IMR-90 (cell line): ENCODE measurements around the gene ALOX5AP. TPM values are rescaled to one million over a fixed set of nuclear protein-coding genes. Genes with fewer than 3 reads are reported as not detected.

Experiments used
- ATAC-seq: fragments of 200-7000 bp; cut with Tn5 transposase; 2 replicates; pipeline ENCODE4 v1.9.1; 2020; ENCODE audit warnings: low read depth, mild to moderate bottlenecking, moderate library complexity
- BruUV-seq: library from RNA; stranded (reverse); fragments of 400-500 nt; replicated peaks from 2 replicates; lab custom pipeline; 2021; lab: Mats Ljungman, UMichigan
- CTCF ChIA-PET: fragments of 300-600 bp; formaldehyde crosslinking; extraction: SDS; loops from one replicate; lab custom pipeline; 2021; ENCODE audit warnings: antibody characterized with exemption; lab: Yijun Ruan, JAX
- POLR2A ChIA-PET: fragments of 300-600 bp; sonication (Branson Sonifier 250); formaldehyde crosslinking; loops from one replicate; lab custom pipeline; 2022; ENCODE audit warnings: antibody characterized with exemption; ENCODE audit not compliant: unreplicated experiment; lab: Charles Lee
- DNase-seq: peaks from one replicate; pipeline ENCODE4 v3.0.0; 2013
- H2AFZ ChIP-seq: replicated peaks from 2 replicates; pipeline ENCODE3; 2013; ENCODE audit warnings: low read length, mild to moderate bottlenecking; ENCODE audit not compliant: poor library complexity
- H2AK5ac ChIP-seq: 2 replicates; pipeline ENCODE4 v1.6.1; 2013; ENCODE audit warnings: low read depth, low read length, inconsistent platforms
- H2AK9ac ChIP-seq: replicated peaks from 2 replicates; pipeline ENCODE3; 2013; ENCODE audit warnings: mild to moderate bottlenecking, low read depth, low read length, moderate library complexity; ENCODE audit not compliant: poor library complexity
- H2BK120ac ChIP-seq: 2 replicates; pipeline ENCODE4 v1.6.1; 2013; ENCODE audit warnings: low read depth, low read length, inconsistent platforms
- H2BK15ac ChIP-seq: 3 replicates; pipeline ENCODE4 v1.6.1; 2013; ENCODE audit warnings: low read depth, low read length, inconsistent platforms
- H2BK20ac ChIP-seq: 2 replicates; pipeline ENCODE4 v1.6.1; 2013; ENCODE audit warnings: low read depth, mild to moderate bottlenecking, inconsistent platforms, low read length, moderate library complexity
- H2BK5ac ChIP-seq: 2 replicates; pipeline ENCODE4 v1.6.1; 2013; ENCODE audit warnings: mild to moderate bottlenecking, low read depth, low read length, inconsistent platforms; ENCODE audit not compliant: poor library complexity, severe bottlenecking
- H3K14ac ChIP-seq: replicated peaks from 2 replicates; pipeline ENCODE4 v1.6.1; 2013; ENCODE audit warnings: low read depth, low read length, inconsistent platforms
- H3K18ac ChIP-seq: 2 replicates; pipeline ENCODE4 v1.6.1; 2013; ENCODE audit warnings: low read depth, low read length, control low read depth
- H3K23ac ChIP-seq: 2 replicates; pipeline ENCODE4 v1.6.1; 2013; ENCODE audit warnings: low read depth, low read length, inconsistent platforms
- H3K27ac ChIP-seq: 2 replicates; pipeline ENCODE4 v1.5.1; 2013; ENCODE audit warnings: mild to moderate bottlenecking, control low read depth, low read length; ENCODE audit not compliant: insufficient read depth
- H3K27me3 ChIP-seq: 2 replicates; pipeline ENCODE4 v1.6.1; 2013; ENCODE audit warnings: low read length; ENCODE audit not compliant: control insufficient read depth, insufficient read depth
- H3K36me3 ChIP-seq: 2 replicates; pipeline ENCODE4 v1.6.1; 2013; ENCODE audit warnings: low read length, mixed read lengths; ENCODE audit not compliant: control insufficient read depth, insufficient read depth
- H3K4ac ChIP-seq: 2 replicates; pipeline ENCODE4 v1.6.1; 2013; ENCODE audit warnings: low read depth, low read length, inconsistent platforms
- H3K4me1 ChIP-seq: 2 replicates; pipeline ENCODE4 v1.6.1; 2013; ENCODE audit warnings: low read length, mixed read lengths; ENCODE audit not compliant: control insufficient read depth, insufficient read depth
- H3K4me2 ChIP-seq: 2 replicates; pipeline ENCODE4 v1.6.1; 2013; ENCODE audit warnings: low read depth, mild to moderate bottlenecking, control low read depth, low read length, moderate library complexity
- H3K4me3 ChIP-seq: 2 replicates; pipeline ENCODE4 v1.5.1; 2013; ENCODE audit warnings: low read depth, mild to moderate bottlenecking, control low read depth, low read length, moderate library complexity; ENCODE audit not compliant: insufficient read depth
- H3K56ac ChIP-seq: 2 replicates; pipeline ENCODE4 v1.6.1; 2013; ENCODE audit warnings: low read length, inconsistent platforms; ENCODE audit not compliant: insufficient read depth; ENCODE audit errors: extremely low read depth
- H3K79me1 ChIP-seq, 2 experiments: 2 replicates each; pipeline ENCODE4 v1.6.1; 2013; ENCODE audit warnings: low read length in 2 of 2, inconsistent platforms in 1 of 2, low read depth in 1 of 2
- H3K9ac ChIP-seq: 2 replicates; pipeline ENCODE4 v1.6.1; 2013; ENCODE audit warnings: low read depth, low read length, control low read depth
- H3K9me1 ChIP-seq: 2 replicates; pipeline ENCODE4 v1.6.1; 2013; ENCODE audit warnings: low read length, inconsistent platforms; ENCODE audit not compliant: insufficient read depth
- H3K9me3 ChIP-seq: 2 replicates; pipeline ENCODE4 v1.6.1; 2013; ENCODE audit warnings: low read length; ENCODE audit not compliant: control insufficient read depth, insufficient read depth
- H4K20me1 ChIP-seq: 2 replicates; pipeline ENCODE4 v1.6.1; 2013; ENCODE audit warnings: low read length, inconsistent platforms; ENCODE audit not compliant: insufficient read depth
- H4K5ac ChIP-seq: 2 replicates; pipeline ENCODE4 v1.6.1; 2013; ENCODE audit warnings: mild to moderate bottlenecking, low read depth, low read length, control low read depth
- H4K8ac ChIP-seq, 2 experiments: 2 replicates each; pipeline ENCODE4 v1.6.1; 2013; ENCODE audit warnings: low read depth in 2 of 2, low read length in 2 of 2, control low read depth in 1 of 2, inconsistent platforms in 1 of 2
- H4K91ac ChIP-seq: 2 replicates; pipeline ENCODE4 v1.6.1; 2013; ENCODE audit warnings: low read depth, low read length, inconsistent platforms; ENCODE audit not compliant: insufficient read depth
- BHLHE40 ChIP-seq: fragments of 150-350 bp; IDR thresholded peaks from 2 replicates; pipeline ENCODE4 v1.6.1; 2016; ENCODE audit warnings: mild to moderate bottlenecking, low read depth, low read length
- CEBPB ChIP-seq: IDR thresholded peaks from 2 replicates; pipeline ENCODE4 v1.6.1; 2012; ENCODE audit warnings: low read depth, low read length, improper control_type of control experiment
- CHD1 ChIP-seq: IDR thresholded peaks from 2 replicates; pipeline ENCODE4 v1.6.1; 2012; ENCODE audit warnings: low read depth, low read length, improper control_type of control experiment
- ELK1 ChIP-seq: fragments of 150-350 bp; IDR thresholded peaks from 2 replicates; pipeline ENCODE4 v1.6.1; 2016; ENCODE audit warnings: low read depth, mild to moderate bottlenecking, low read length, moderate library complexity, borderline replicate concordance
- FOS ChIP-seq: fragments of 150-350 bp; IDR thresholded peaks from 2 replicates; pipeline ENCODE4 v1.6.1; 2016; ENCODE audit warnings: low read depth, low read length
- MAFK ChIP-seq: IDR thresholded peaks from 2 replicates; pipeline ENCODE4 v1.6.1; 2012; ENCODE audit warnings: low read depth, low read length, improper control_type of control experiment
- POLR2A ChIP-seq: IDR thresholded peaks from 2 replicates; pipeline ENCODE4 v1.6.1; 2012; ENCODE audit warnings: mild to moderate bottlenecking, low read depth, low read length
- RAD21 ChIP-seq: IDR thresholded peaks from 2 replicates; pipeline ENCODE4 v1.6.1; 2012; ENCODE audit warnings: low read length, improper control_type of control experiment
- RCOR1 ChIP-seq: IDR thresholded peaks from 2 replicates; pipeline ENCODE4 v1.6.1; 2012; ENCODE audit warnings: mild to moderate bottlenecking, low read length, improper control_type of control experiment; ENCODE audit not compliant: insufficient replicate concordance
- RFX5 ChIP-seq: IDR thresholded peaks from 2 replicates; pipeline ENCODE4 v1.8.0; 2012; ENCODE audit warnings: low read depth, mild to moderate bottlenecking, low read length, moderate library complexity
- SMC3 ChIP-seq: fragments of 150-350 bp; IDR thresholded peaks from 2 replicates; pipeline ENCODE4 v1.6.1; 2016; ENCODE audit warnings: low read depth, mild to moderate bottlenecking, antibody characterized with exemption, low read length, moderate library complexity
- WGBS, 2 experiments: methylation state at CpG; one replicate each; pipeline versions ENCODE4 v1.1.5 to v1.1.7; 2013; ENCODE audit warnings: missing lambda C conversion rate in 2 of 2; ENCODE audit not compliant: insufficient read length in 1 of 2; ENCODE audit errors: extremely low coverage in 2 of 2; 5-methylcytosine and 5-hydroxymethylcytosine counted together
- dilution Hi-C: fragments of 300-500 bp; cut with HindIII; formaldehyde crosslinking; loops from one replicate; pipeline ENCODE4 v1.14.3; 2018; ENCODE audit warnings: low sequenced_read_pairs; ENCODE audit not compliant: unreplicated experiment
- in situ Hi-C: fragments of 300-500 bp; cut with MboI; formaldehyde crosslinking; loops from 3 replicates; pipeline ENCODE4 v1.14.3; 2019; ENCODE audit warnings: low sequenced_read_pairs, inconsistent platforms, mixed read lengths
- intact Hi-C: fragments of 100-400 bp; cut with micrococcal nuclease; formaldehyde crosslinking; loops from 2 replicates; pipeline ENCODE4 v1.10.0; 2022
- polyA plus RNA-seq, 3 experiments: library from polyadenylated mRNA; depleted of rRNA; stranded (reverse); fragments of >200 nt; gene quantifications; 2 replicates each; pipeline ENCODE4 v1.2.3, GENCODE V29; 2012; ENCODE audit warnings: low replicate concordance in 1 of 3
- total RNA-seq: library from RNA; depleted of rRNA; stranded (reverse); fragments of >200 nt; gene quantifications from 2 replicates; pipeline ENCODE4 v1.2.3, GENCODE V29; 2012

Gene ALOX5AP
- total and polyA plus RNA-seq, 2 of the 4 experiments (the other 2 are of a cell fraction) = 0.62 TPM; not detected in 1

- H2BK5ac ChIP-seq = no peak overlapping the region
- no peak overlapping the region for H3K56ac ChIP-seq
- H2BK15ac ChIP-seq = no peak overlapping the region
- intact Hi-C loops (no loop called here), dilution Hi-C loops (no loop called here), in situ Hi-C loops (no loop called here)
- ChIA-PET CTCF (no interaction called here), POLR2A (no interaction called here)
- no peak overlapping the region for H4K5ac ChIP-seq
- H3K4ac ChIP-seq = no peak overlapping the region
- H3K23ac ChIP-seq = no peak overlapping the region
- no peak overlapping the region for H3K9ac ChIP-seq
- H3K18ac ChIP-seq = no peak overlapping the region
- H4K20me1 ChIP-seq = no peaks in the 10 kb centered on the region
- DNase-seq (no peak), ATAC-seq (no peak)
- H3K79me1 ChIP-seq = no peaks in the 10 kb centered on the region
- no peak overlapping the region for H3K14ac ChIP-seq
- no peak overlapping the region for H2AFZ ChIP-seq
- no peak for TF ChIP-seq ELK1
- TF ChIP-seq CEBPB = no peak
- TF ChIP-seq MAFK = no peak
- no peak for TF ChIP-seq FOS
- TF ChIP-seq BHLHE40 = no peak
- no peak for TF ChIP-seq RFX5
- no peak for TF ChIP-seq RAD21
- TF ChIP-seq SMC3 = no peak
- no peak for TF ChIP-seq CHD1
- no peak for TF ChIP-seq POLR2A
- TF ChIP-seq RCOR1 = no peak
- H4K8ac ChIP-seq = no peak overlapping the region
- WGBS, 2 experiments = 88% methylated on average over 3 of the region's 3 CpGs; no CpG with 5 or more reads in 1 of the 2 experiments
- H3K4me3 ChIP-seq = no peak overlapping the region
- no peaks in the 10 kb centered on the region for H3K36me3 ChIP-seq
- no peak overlapping the region for H4K91ac ChIP-seq
- H2BK20ac ChIP-seq = no peak overlapping the region
- BruUV-seq = no TSS peak
- peaks cover 8% of the 10 kb centered on the region; the same call in 1 of the 2 replicates for H3K9me1 ChIP-seq
- H3K9me3 ChIP-seq = peaks cover 4% of the 10 kb centered on the region; the same call in 1 of the 2 replicates
- no peak overlapping the region for H2BK120ac ChIP-seq
- H2AK9ac ChIP-seq = no peak overlapping the region
- no peaks in the 10 kb centered on the region; the same call in 1 of the 2 replicates for H3K4me1 ChIP-seq
- no peak overlapping the region for H3K4me2 ChIP-seq
- no peak overlapping the region for H2AK5ac ChIP-seq
- H3K27ac ChIP-seq = no peak overlapping the region
- peaks cover 24% of the 10 kb centered on the region for H3K27me3 ChIP-seq
Measured at GRCh38 chr13:30779608-30780007, 44.3 kb downstream of the ALOX5AP start.
